ENCODE results near the gene FHAD1.

- TF ChIP-seq, protein P1, sequence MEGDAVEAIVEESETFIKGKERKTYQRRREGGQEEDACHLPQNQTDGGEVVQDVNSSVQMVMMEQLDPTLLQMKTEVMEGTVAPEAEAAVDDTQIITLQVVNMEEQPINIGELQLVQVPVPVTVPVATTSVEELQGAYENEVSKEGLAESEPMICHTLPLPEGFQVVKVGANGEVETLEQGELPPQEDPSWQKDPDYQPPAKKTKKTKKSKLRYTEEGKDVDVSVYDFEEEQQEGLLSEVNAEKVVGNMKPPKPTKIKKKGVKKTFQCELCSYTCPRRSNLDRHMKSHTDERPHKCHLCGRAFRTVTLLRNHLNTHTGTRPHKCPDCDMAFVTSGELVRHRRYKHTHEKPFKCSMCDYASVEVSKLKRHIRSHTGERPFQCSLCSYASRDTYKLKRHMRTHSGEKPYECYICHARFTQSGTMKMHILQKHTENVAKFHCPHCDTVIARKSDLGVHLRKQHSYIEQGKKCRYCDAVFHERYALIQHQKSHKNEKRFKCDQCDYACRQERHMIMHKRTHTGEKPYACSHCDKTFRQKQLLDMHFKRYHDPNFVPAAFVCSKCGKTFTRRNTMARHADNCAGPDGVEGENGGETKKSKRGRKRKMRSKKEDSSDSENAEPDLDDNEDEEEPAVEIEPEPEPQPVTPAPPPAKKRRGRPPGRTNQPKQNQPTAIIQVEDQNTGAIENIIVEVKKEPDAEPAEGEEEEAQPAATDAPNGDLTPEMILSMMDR (IDR thresholded peaks at IDR 0.05; ENCODE audit: low read depth, low read length): no peak
- no peak for TF ChIP-seq EZH2phosphoT487 (IDR thresholded peaks at IDR 0.05; ENCODE audit: low read depth)
Measured at GRCh38 chr1:15424981-15425380, 178.0 kb downstream of the FHAD1 start.
